ENCODE measurements around the gene TDRD12.
"Not testable (repeated sequence)": the region's sequence is repeated elsewhere in the genome, so short reads cannot be mapped to it uniquely, and the experiment has no call there.

GRCh38 chr19:32832825-32833224 lies 113.3 kb downstream of the TDRD12 start:
- not testable (repeated sequence) for TF ChIP-seq CTCF (IDR thresholded peaks at IDR 0.05; ENCODE audit: insufficient read depth, low read length, poor library complexity, severe bottlenecking); EZH2phosphoT487 (conservative IDR thresholded peaks at IDR 0.05; ENCODE audit: low read length)

Measured in SU-DHL-6 (cell line).